GM23248 (cell line): ENCODE data around the gene GZMH. TPM values are rescaled to one million over a fixed set of nuclear protein-coding genes. Genes with fewer than 3 reads are reported as not detected.

ENCODE experiments used
- DNase-seq: peaks from one replicate; pipeline ENCODE4 v3.0.0-alpha.2; 2015
- H2AFZ ChIP-seq: fragments of 200-600 bp; sonication (generic); 2 replicates; pipeline ENCODE4 v1.6.1; 2016; ENCODE audit warnings: antibody characterized with exemption
- H3F3A ChIP-seq: fragments of 200-600 bp; sonication (generic); 2 replicates; pipeline ENCODE4 v1.6.1; 2016; ENCODE audit warnings: mild to moderate bottlenecking, antibody characterized with exemption, mixed run types; ENCODE audit not compliant: insufficient read depth
- H3K27ac ChIP-seq: fragments of 200-600 bp; sonication (generic); 2 replicates; pipeline ENCODE4 v1.5.1; 2016; ENCODE audit warnings: mild to moderate bottlenecking
- H3K27me3 ChIP-seq: fragments of 200-600 bp; sonication (generic); replicated peaks from 2 replicates; pipeline ENCODE4 v1.6.1; 2016; ENCODE audit warnings: mild to moderate bottlenecking; ENCODE audit not compliant: insufficient read depth
- H3K36me3 ChIP-seq: fragments of 200-600 bp; sonication (generic); 2 replicates; pipeline ENCODE4 v1.6.1; 2016; ENCODE audit warnings: low read depth, mild to moderate bottlenecking
- H3K4me1 ChIP-seq: fragments of 200-600 bp; sonication (generic); 2 replicates; pipeline ENCODE4 v1.6.1; 2016; ENCODE audit warnings: mild to moderate bottlenecking; ENCODE audit not compliant: insufficient read depth
- H3K4me2 ChIP-seq: fragments of 200-600 bp; sonication (generic); one replicate; pipeline ENCODE4 v1.6.1; 2016; ENCODE audit warnings: mild to moderate bottlenecking; ENCODE audit not compliant: unreplicated experiment
- H3K4me3 ChIP-seq: fragments of 200-600 bp; sonication (generic); 2 replicates; pipeline ENCODE4 v1.5.1; 2016; ENCODE audit warnings: mild to moderate bottlenecking
- H3K79me2 ChIP-seq: fragments of 200-600 bp; sonication (generic); 2 replicates; pipeline ENCODE4 v1.6.1; 2016; ENCODE audit warnings: mild to moderate bottlenecking; ENCODE audit not compliant: insufficient read depth
- H3K9ac ChIP-seq: fragments of 200-600 bp; sonication (generic); 2 replicates; pipeline ENCODE4 v1.6.1; 2016; ENCODE audit warnings: mild to moderate bottlenecking
- H3K9me2 ChIP-seq: fragments of 200-600 bp; sonication (generic); 2 replicates; pipeline ENCODE4 v1.6.1; 2016; ENCODE audit warnings: mixed run types, mild to moderate bottlenecking, moderate library complexity; ENCODE audit not compliant: insufficient read depth
- H3K9me3 ChIP-seq: fragments of 200-600 bp; sonication (generic); one replicate; pipeline ENCODE4 v1.6.1; 2017; ENCODE audit warnings: low read depth
- H4K20me1 ChIP-seq: fragments of 200-600 bp; sonication (generic); 2 replicates; pipeline ENCODE4 v1.6.0; 2016; ENCODE audit not compliant: insufficient read depth
- EZH2 ChIP-seq: fragments of 200-600 bp; sonication (generic); IDR thresholded peaks from 2 replicates; pipeline ENCODE4 v1.6.1; 2018; ENCODE audit warnings: antibody characterized with exemption, mild to moderate bottlenecking; ENCODE audit not compliant: insufficient read depth, poor library complexity, severe bottlenecking
- EZH2phosphoT487 ChIP-seq: fragments of 200-600 bp; sonication (generic); IDR thresholded peaks from 2 replicates; pipeline ENCODE4 v1.6.1; 2018; ENCODE audit warnings: antibody characterized with exemption, moderate library complexity, mild to moderate bottlenecking, low read depth; ENCODE audit not compliant: insufficient read depth
- WGBS, 2 experiments: methylation state at CpG; one replicate each; pipeline ENCODE4 v1.1.6; 2015 to 2017; ENCODE audit warnings: low lambda C conversion rate in 2 of 2, low coverage in 1 of 2; ENCODE audit errors: missing lambda C conversion rate in 2 of 2; 5-methylcytosine and 5-hydroxymethylcytosine counted together
- in situ Hi-C: fragments of 300-500 bp; cut with MboI; formaldehyde crosslinking; loops from 2 replicates; pipeline ENCODE4 v1.15.0; 2020
- polyA plus RNA-seq: library from polyadenylated mRNA; unstranded; fragments of >200 nt; fragmentation: Nextera tagmentation; extraction: Ambion mirVana; gene quantifications from 2 replicates; pipeline ENCODE4 v1.2.1, GENCODE V29; 2016
- total RNA-seq: library from RNA; depleted of rRNA; stranded (reverse); fragments of >200 nt; shearing (Covaris generic); gene quantifications from 2 replicates; pipeline ENCODE4 v1.2.3, GENCODE V29; 2014

Gene GZMH
- total and polyA plus RNA-seq, 2 experiments from 2014 or later: not detected

DNA sequence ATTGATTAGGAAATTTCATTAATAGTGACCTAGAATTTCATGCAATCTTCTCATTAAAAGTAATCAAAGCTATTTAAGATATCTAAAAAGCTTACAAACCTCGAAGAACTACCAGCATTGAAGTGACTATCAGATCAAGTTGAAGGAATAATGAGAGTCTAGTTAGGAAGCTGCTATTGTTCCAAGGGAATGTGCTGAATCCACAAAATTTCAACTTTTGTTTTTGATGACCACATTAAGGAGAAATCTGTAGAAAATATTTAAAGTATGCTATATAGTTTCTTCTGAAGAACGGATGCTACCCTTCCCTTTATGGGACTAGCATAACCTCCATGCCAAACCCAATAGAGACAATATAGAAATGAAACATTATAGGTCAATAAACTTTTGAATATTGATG lies 30.9 kb downstream of the GZMH start:
- Histone ChIP-seq H3K4me1 (no peaks in the 10 kb centered on the region), H3K4me3 (no peak overlapping the region), H3K9ac (no peak overlapping the region), H3K9me2 (no peaks in the 10 kb centered on the region), H3K36me3 (no peaks in the 10 kb centered on the region), H3K27me3 (no peaks in the 10 kb centered on the region), H4K20me1 (no peaks in the 10 kb centered on the region), H3K79me2 (no peaks in the 10 kb centered on the region), H2AFZ (no peak overlapping the region), H3F3A (no peaks in the 10 kb centered on the region), H3K27ac (no peak overlapping the region), H3K9me3 (peaks cover 2% of the 10 kb centered on the region), H3K4me2 (no peak overlapping the region)
- in situ Hi-C loops: no loop called here
- TF ChIP-seq EZH2phosphoT487: no peak
- WGBS, 2 experiments: 11 to 14% methylated on average over 2 of the region's 2 CpGs
- DNase-seq: no peak

DNA sequence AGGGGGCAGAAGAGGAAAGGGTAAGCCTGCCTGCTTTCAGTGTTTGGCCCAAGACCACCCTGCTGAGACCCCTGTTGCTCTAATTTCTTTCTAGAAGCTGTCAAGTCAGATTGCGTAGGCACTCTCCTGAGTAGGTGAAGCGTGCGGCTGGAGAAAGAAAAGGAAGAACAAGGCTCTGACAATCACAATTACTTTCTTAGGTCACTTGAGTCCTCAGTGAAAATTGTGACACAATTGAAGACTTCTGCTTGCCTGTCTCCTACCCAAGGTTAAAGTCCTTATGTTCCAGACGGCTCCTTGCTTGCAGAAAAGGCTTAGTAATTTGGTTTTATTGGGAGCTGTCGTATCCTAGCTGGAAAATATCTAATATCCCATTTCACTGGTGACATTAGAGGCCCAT lies 32.7 kb downstream of the GZMH start:
- Histone ChIP-seq H3K27me3 (no peaks in the 10 kb centered on the region), H3K9ac (no peak overlapping the region), H3K9me3 (no peaks in the 10 kb centered on the region), H3F3A (no peaks in the 10 kb centered on the region), H3K36me3 (no peaks in the 10 kb centered on the region), H3K27ac (no peak overlapping the region), H3K9me2 (no peaks in the 10 kb centered on the region), H3K4me3 (no peak overlapping the region), H4K20me1 (no peaks in the 10 kb centered on the region), H2AFZ (no peak overlapping the region), H3K79me2 (no peaks in the 10 kb centered on the region), H3K4me1 (no peaks in the 10 kb centered on the region), H3K4me2 (no peak overlapping the region)
- no peak for DNase-seq
- WGBS, 2 experiments: 27 to 35% methylated on average over 5 of the region's 5 CpGs
- TF ChIP-seq EZH2: no peak
- no peak for TF ChIP-seq EZH2phosphoT487
- in situ Hi-C loops: no loop called here

DNA sequence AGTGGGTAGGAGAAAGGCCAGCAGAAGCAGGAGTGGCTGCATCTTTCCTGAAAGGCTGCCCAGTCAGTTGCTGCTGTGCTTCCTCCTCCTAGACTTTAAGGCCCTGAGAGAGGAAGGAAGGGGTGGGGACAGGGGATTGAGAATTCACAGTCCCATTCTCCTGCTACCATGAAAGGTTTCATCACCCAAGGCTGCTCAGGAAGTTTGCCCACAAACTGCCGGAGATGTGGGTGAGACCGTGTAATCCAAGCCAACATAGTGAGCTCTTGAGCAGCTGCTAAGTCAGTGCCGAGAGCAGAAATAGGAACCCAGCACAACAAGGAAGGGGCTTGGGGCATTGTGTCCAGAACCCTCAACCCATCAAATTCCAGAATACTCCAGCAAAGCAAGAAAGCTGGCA lies 33.3 kb downstream of the GZMH start, which contains the start of gene CTSG:
Gene CTSG (minus strand): TSS at position 69 of the 400 bp plus-strand sequence. CDS start 27 bp downstream, at position 42.
- no peaks in the 10 kb centered on the region for H3K9me2 ChIP-seq
- no peak within 1 kb of the TSS for H3K27ac ChIP-seq
- H2AFZ ChIP-seq: no peak within 1 kb of the TSS
- no peak within 1 kb of the TSS for H3K4me3 ChIP-seq
- 34 to 50% methylated on average over 3 of the region's 3 CpGs for WGBS, 2 experiments
- in situ Hi-C loops: no loop called here
- no peak for TF ChIP-seq EZH2
- TF ChIP-seq EZH2phosphoT487: no peak
- no peak within 1 kb of the TSS for H3K9ac ChIP-seq
- H3F3A ChIP-seq: no peaks in the 10 kb centered on the region
- H3K9me3 ChIP-seq: no peaks in the 10 kb centered on the region
- DNase-seq: no peak
- H3K4me1 ChIP-seq: no peaks in the 10 kb centered on the region
- H3K4me2 ChIP-seq: no peak within 1 kb of the TSS
- H3K79me2 ChIP-seq: no peaks in the 10 kb centered on the region
- no peaks in the 10 kb centered on the region for H3K36me3 ChIP-seq
- H3K27me3 ChIP-seq: no peaks in the 10 kb centered on the region
- no peaks in the 10 kb centered on the region for H4K20me1 ChIP-seq

DNA sequence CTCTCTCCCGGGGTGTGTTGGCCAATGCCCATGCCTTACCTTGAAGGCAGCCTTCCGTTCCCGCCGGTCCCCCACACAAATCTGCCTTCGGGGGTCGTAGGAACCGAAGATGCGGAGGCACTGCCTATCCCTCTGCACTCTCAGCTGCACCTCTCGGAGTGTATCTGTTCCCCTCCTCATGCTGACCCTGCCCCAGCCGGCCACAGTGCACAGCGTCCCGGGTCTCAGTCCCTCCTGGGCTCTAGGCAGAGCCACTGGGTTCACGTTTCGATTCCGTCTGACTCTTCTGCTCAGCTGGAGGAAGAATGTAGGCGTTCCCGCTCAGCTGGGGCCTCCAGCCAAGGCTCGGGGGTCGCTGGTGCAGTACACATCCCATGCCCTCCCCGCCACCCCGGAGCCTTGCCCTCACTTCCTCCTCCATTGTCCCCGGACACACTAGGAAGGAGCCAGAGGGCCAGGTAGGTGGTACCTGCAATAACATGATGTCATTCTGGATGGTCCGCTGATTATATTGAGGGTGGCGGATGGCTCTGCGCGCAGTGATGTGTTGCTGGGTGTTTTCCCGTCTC lies 35.2 kb downstream of the GZMH start:
- H3K36me3 ChIP-seq: no peaks in the 10 kb centered on the region
- in situ Hi-C loops: no loop called here

DNA sequence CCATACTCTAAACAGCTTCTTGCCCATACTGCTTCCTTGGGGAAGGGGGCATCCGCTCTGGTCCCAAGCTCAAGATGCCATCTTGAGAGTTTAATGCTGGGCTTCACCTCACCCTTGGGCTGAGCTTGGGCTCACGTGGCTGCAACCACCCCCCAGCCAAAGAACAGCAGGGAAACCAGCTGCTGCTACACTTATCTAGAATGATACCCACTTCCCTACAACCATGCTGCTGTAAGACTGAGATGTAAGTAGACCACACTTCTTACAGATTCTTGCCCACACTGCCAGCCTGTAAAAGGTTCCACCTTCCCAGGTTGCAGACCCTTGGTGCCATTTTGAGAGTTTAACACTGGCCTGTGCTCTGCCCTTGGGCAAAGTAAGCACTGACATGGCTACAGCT lies 43.2 kb downstream of the GZMH start:
- in situ Hi-C loops: no loop called here
- no peak overlapping the region for H2AFZ ChIP-seq
- 20 to 39% methylated on average over 2 of the region's 2 CpGs for WGBS, 2 experiments
- H3K9ac ChIP-seq: no peak overlapping the region
- no peak for TF ChIP-seq EZH2
- no peak for TF ChIP-seq EZH2phosphoT487
- H3K4me1 ChIP-seq: no peaks in the 10 kb centered on the region
- H3K36me3 ChIP-seq: no peaks in the 10 kb centered on the region
- H3K79me2 ChIP-seq: no peaks in the 10 kb centered on the region
- no peaks in the 10 kb centered on the region for H4K20me1 ChIP-seq
- no peaks in the 10 kb centered on the region for H3K9me2 ChIP-seq
- H3K4me2 ChIP-seq: no peak overlapping the region
- no peak for DNase-seq
- no peak overlapping the region for H3K4me3 ChIP-seq
- no peaks in the 10 kb centered on the region for H3K9me3 ChIP-seq
- H3K27ac ChIP-seq: no peak overlapping the region
- no peaks in the 10 kb centered on the region for H3F3A ChIP-seq
- H3K27me3 ChIP-seq: no peaks in the 10 kb centered on the region

More for the DNA sequence above, 35.2 kb downstream of the GZMH start:
- Histone ChIP-seq H3K27me3 (no peaks in the 10 kb centered on the region), H3K9me3 (no peaks in the 10 kb centered on the region), H3K4me3 (no peak overlapping the region), H3K9ac (no peak overlapping the region), H3K4me1 (no peaks in the 10 kb centered on the region), H3F3A (no peaks in the 10 kb centered on the region), H3K9me2 (no peaks in the 10 kb centered on the region), H3K79me2 (no peaks in the 10 kb centered on the region), H4K20me1 (no peaks in the 10 kb centered on the region), H3K27ac (no peak overlapping the region), H3K4me2 (no peak overlapping the region), H2AFZ (no peak overlapping the region)
- no peak for TF ChIP-seq EZH2phosphoT487
- TF ChIP-seq EZH2: no peak
- 39 to 48% methylated on average over 24 to 27 of the region's 27 CpGs for WGBS, 2 experiments
- no peak for DNase-seq
